A549 treated with dexamethasone at 1 μM for 4 hours (cell line): ENCODE results near the gene PCDHGB7. TPM values are rescaled to one million over a fixed set of nuclear protein-coding genes. Genes with fewer than 3 reads are reported as not detected.

ENCODE experiments used
- total RNA-seq: library from RNA; stranded (reverse); fragments of 200-300 nt; extraction: Qiagen RNA extraction; gene quantifications from 5 replicates; pipeline ENCODE4 v1.2.3, GENCODE V29; 2022

PCDHGB7 gene
- total RNA-seq, 1 experiment from 2014 or later: 0.02 TPM

Other genes with a start within 250 kb of the PCDHGB7 start
- gene PCDHB7, start 245.0 kb upstream of the PCDHGB7 start, total RNA-seq: 0.02 TPM in 1 of 5 replicates, not detected in the others
- 0.15 to 0.41 TPM (median 0.29 TPM) in 5 replicates for gene PCDHB8, start 239.9 kb upstream of the PCDHGB7 start, total RNA-seq
- 0.05 to 0.15 TPM (median 0.09 TPM) in 5 replicates for gene PCDHB16, start 235.3 kb upstream of the PCDHGB7 start, total RNA-seq
- gene PCDHB9, start 230.5 kb upstream of the PCDHGB7 start, total RNA-seq: 0.02 to 0.07 TPM in 2 of 5 replicates, not detected in the others
- gene PCDHB10, start 225.3 kb upstream of the PCDHGB7 start, total RNA-seq: 0.06 to 0.08 TPM (median 0.07 TPM) in 3 of 5 replicates, not detected in the others
- 0.07 to 0.08 TPM (median 0.07 TPM) in 4 of 5 replicates, not detected in the other for gene PCDHB11, start 218.1 kb upstream of the PCDHGB7 start, total RNA-seq
- 0.03 to 0.05 TPM in 2 of 5 replicates, not detected in the others for gene PCDHB12, start 209.0 kb upstream of the PCDHGB7 start, total RNA-seq
- gene PCDHB13, start 203.8 kb upstream of the PCDHGB7 start, total RNA-seq: 0.04 to 0.09 TPM (median 0.07 TPM) in 5 replicates
- 0.01 to 0.09 TPM (median 0.06 TPM) in 5 replicates for gene PCDHB14, start 194.3 kb upstream of the PCDHGB7 start, total RNA-seq
- gene PCDHB15, start 172.3 kb upstream of the PCDHGB7 start, total RNA-seq: 0.05 to 0.16 TPM (median 0.05 TPM) in 5 replicates
- not detected in 5 replicates for gene SLC25A2, start 113.6 kb upstream of the PCDHGB7 start, total RNA-seq
- 61.8 to 74.9 TPM (median 70.3 TPM) in 5 replicates for gene TAF7, start 96.9 kb upstream of the PCDHGB7 start, total RNA-seq
- 0.22 to 0.32 TPM (median 0.26 TPM) in 5 replicates for gene PCDHGA1, start 87.2 kb upstream of the PCDHGB7 start, total RNA-seq
- 0.46 to 0.83 TPM (median 0.69 TPM) in 5 replicates for gene PCDHGA2, start 78.9 kb upstream of the PCDHGB7 start, total RNA-seq
- gene PCDHGA3, start 73.8 kb upstream of the PCDHGB7 start, total RNA-seq: 0.02 to 0.05 TPM (median 0.03 TPM) in 4 of 5 replicates, not detected in the other
- gene PCDHGB1, start 67.6 kb upstream of the PCDHGB7 start, total RNA-seq: 1.5 to 2.2 TPM (median 1.8 TPM) in 5 replicates
- 0.08 to 0.21 TPM (median 0.14 TPM) in 5 replicates for gene PCDHGA4, start 62.7 kb upstream of the PCDHGB7 start, total RNA-seq
- gene PCDHGB2, start 57.7 kb upstream of the PCDHGB7 start, total RNA-seq: 0.05 to 0.16 TPM (median 0.11 TPM) in 5 replicates
- 0.09 to 0.21 TPM (median 0.15 TPM) in 5 replicates for gene PCDHGA5, start 53.5 kb upstream of the PCDHGB7 start, total RNA-seq
- 0.09 to 0.43 TPM (median 0.21 TPM) in 5 replicates for gene PCDHGB3, start 47.4 kb upstream of the PCDHGB7 start, total RNA-seq
- gene PCDHGA6, start 43.8 kb upstream of the PCDHGB7 start, total RNA-seq: 0.12 to 0.32 TPM (median 0.29 TPM) in 5 replicates
- gene PCDHGA7, start 34.9 kb upstream of the PCDHGB7 start, total RNA-seq: 0.73 to 1.1 TPM (median 0.95 TPM) in 5 replicates
- gene PCDHGB4, start 30.0 kb upstream of the PCDHGB7 start, total RNA-seq: 0.50 to 1.2 TPM (median 0.97 TPM) in 5 replicates
- 0.03 to 0.05 TPM (median 0.04 TPM) in 3 of 5 replicates, not detected in the others for gene PCDHGA8, start 25.0 kb upstream of the PCDHGB7 start, total RNA-seq
- gene PCDHGB5, start 19.7 kb upstream of the PCDHGB7 start, total RNA-seq: 2.0 to 2.7 TPM (median 2.5 TPM) in 5 replicates
- gene PCDHGA9, start 14.9 kb upstream of the PCDHGB7 start, total RNA-seq: 0.04 to 0.07 TPM (median 0.05 TPM) in 4 of 5 replicates, not detected in the other
- gene PCDHGB6, start 9.7 kb upstream of the PCDHGB7 start, total RNA-seq: 0.08 to 0.15 TPM (median 0.13 TPM) in 5 replicates
- gene PCDHGA10, start 4.7 kb upstream of the PCDHGB7 start, total RNA-seq: 0.02 TPM in 2 of 5 replicates, not detected in the others
- 0.02 to 0.03 TPM in 2 of 5 replicates, not detected in the others for gene PCDHGA11, start 3.4 kb downstream of the PCDHGB7 start, total RNA-seq
- not detected in 5 replicates for gene PCDHGA12, start 12.8 kb downstream of the PCDHGB7 start, total RNA-seq
- 6.1 to 7.2 TPM (median 6.6 TPM) in 5 replicates for gene PCDHGC3, start 58.3 kb downstream of the PCDHGB7 start, total RNA-seq
- not detected in 5 replicates for gene PCDHGC4, start 67.4 kb downstream of the PCDHGB7 start, total RNA-seq
- 0.03 TPM in 1 of 5 replicates, not detected in the others for gene PCDHGC5, start 71.4 kb downstream of the PCDHGB7 start, total RNA-seq
- gene DIAPH1, start 201.3 kb downstream of the PCDHGB7 start, total RNA-seq: 92.7 to 102 TPM (median 96.0 TPM) in 5 replicates
- 46.9 to 49.8 TPM (median 48.3 TPM) in 5 replicates for gene HDAC3, start 219.2 kb downstream of the PCDHGB7 start, total RNA-seq
- 3.0 to 4.2 TPM (median 3.8 TPM) in 5 replicates for gene RELL2, start 219.3 kb downstream of the PCDHGB7 start, total RNA-seq
- gene FCHSD1, start 233.7 kb downstream of the PCDHGB7 start, total RNA-seq: 7.8 to 12.5 TPM (median 10.5 TPM) in 5 replicates